K562 (cell line): ENCODE data around the gene MAD1L1. TPM values are rescaled to one million over a fixed set of nuclear protein-coding genes. Genes with fewer than 3 reads are reported as not detected.

Experiments used
- ATAC-seq: fragments of 200-7000 bp; cut with Tn5 transposase; 3 replicates; pipeline ENCODE4 v1.9.1; 2020; ENCODE audit warnings: moderate library complexity
- BruUV-seq: library from RNA; stranded (reverse); fragments of 400-500 nt; replicated peaks from 2 replicates; lab custom pipeline; 2021; lab: Mats Ljungman, UMichigan
- CTCF ChIA-PET: fragments of 300-600 bp; formaldehyde crosslinking; extraction: SDS; loops from one replicate; lab custom pipeline; 2021; ENCODE audit warnings: low intra/inter-chr PET ratio; lab: Yijun Ruan, JAX
- POLR2A ChIA-PET: fragments of 300-600, 350-650 bp; sonication (Branson Sonifier 250); formaldehyde crosslinking; extraction: SDS; loops from one replicate; lab custom pipeline; 2021; ENCODE audit warnings: antibody characterized with exemption, inconsistent platforms; lab: Yijun Ruan, JAX
- DNase-seq, 4 experiments: peaks; one replicate each; pipeline versions ENCODE4 v3.0.0 to v3.0.0-alpha.2; 2011 to 2018; ENCODE audit warnings: low spot score in 3 of 4, mixed read lengths in 3 of 4; ENCODE audit errors: extremely low read depth in 1 of 4
- FAIRE-seq: peaks from 2 replicates; lab custom pipeline; 2011; peaks lifted over from hg19 to GRCh38; lab: Jason Lieb, UNC
- H2AFZ ChIP-seq: 2 replicates; pipeline ENCODE4 v1.6.0; 2011; ENCODE audit warnings: low read depth, low read length, control low read depth, inconsistent platforms
- H3K27ac ChIP-seq: fragments of 200-600 bp; 3 replicates; pipeline ENCODE4 v1.8.0; 2011; ENCODE audit warnings: low read depth, mild to moderate bottlenecking, control low read depth, inconsistent platforms, low read length, moderate library complexity, mixed read lengths; ENCODE audit errors: extremely low read depth
- H3K27me3 ChIP-seq, 2 experiments: fragments of 300-600 bp in 1 of 2; 2 replicates in 1 of 2; 3 replicates in 1 of 2; pipeline versions ENCODE4 v1.6.0 to v1.8.0; 2011; ENCODE audit warnings: inconsistent platforms in 2 of 2, low read length in 2 of 2, mild to moderate bottlenecking in 1 of 2, mixed read lengths in 1 of 2, moderate library complexity in 1 of 2; ENCODE audit not compliant: control insufficient read depth in 2 of 2, insufficient read depth in 2 of 2
- H3K36me3 ChIP-seq: fragments of 300-600 bp; 3 replicates; pipeline ENCODE4 v1.8.0; 2011; ENCODE audit warnings: mild to moderate bottlenecking, low read length, inconsistent platforms; ENCODE audit not compliant: control insufficient read depth, insufficient read depth
- H3K4me1 ChIP-seq, 2 experiments: fragments of 200-600 bp in 1 of 2; replicated peaks in 1 of 2; 2 replicates in 1 of 2; 3 replicates in 1 of 2; pipeline versions ENCODE4 v1.5.1 to v1.8.0; 2011; ENCODE audit warnings: inconsistent platforms in 2 of 2, low read length in 2 of 2, mild to moderate bottlenecking in 1 of 2, mixed read lengths in 1 of 2, moderate library complexity in 1 of 2; ENCODE audit not compliant: control insufficient read depth in 2 of 2, insufficient read depth in 2 of 2
- H3K4me2 ChIP-seq: 2 replicates; pipeline ENCODE4 v1.6.1; 2011; ENCODE audit warnings: low read length, control low read depth, inconsistent platforms, mixed read lengths; ENCODE audit not compliant: insufficient read depth
- H3K4me3 ChIP-seq: fragments of 200-600 bp; sonication (generic), shearing (Covaris generic); 2 replicates; pipeline ENCODE4 v1.5.1; 2016; ENCODE audit warnings: control low read depth, inconsistent platforms
- H3K79me2 ChIP-seq: fragments of 200-600 bp; 3 replicates; pipeline ENCODE4 v1.8.0; 2011; ENCODE audit warnings: low read length, inconsistent platforms; ENCODE audit not compliant: control insufficient read depth, insufficient read depth
- H3K9ac ChIP-seq, 2 experiments: 2 replicates each; pipeline versions ENCODE4 v1.6.0 to v1.6.1; 2011; ENCODE audit warnings: low read depth in 2 of 2, low read length in 2 of 2, control low read depth in 1 of 2, inconsistent platforms in 1 of 2, mild to moderate bottlenecking in 1 of 2, mixed read lengths in 1 of 2; ENCODE audit not compliant: insufficient read depth in 1 of 2
- H3K9me1 ChIP-seq: one replicate; pipeline ENCODE4 v1.6.0; 2011; ENCODE audit warnings: inconsistent platforms, mild to moderate bottlenecking, low read length, moderate library complexity; ENCODE audit not compliant: control insufficient read depth, insufficient read depth
- H3K9me3 ChIP-seq: replicated peaks from 2 replicates; pipeline ENCODE4 v1.5.1; 2011; ENCODE audit warnings: low read depth, low read length, inconsistent platforms; ENCODE audit not compliant: control insufficient read depth, insufficient read depth
- H4K20me1 ChIP-seq: replicated peaks from 2 replicates; pipeline ENCODE4 v1.6.1; 2011; ENCODE audit warnings: low read length, inconsistent platforms, mixed read lengths; ENCODE audit not compliant: control insufficient read depth, insufficient read depth
- CCNT2 ChIP-seq: IDR thresholded peaks from 2 replicates; pipeline ENCODE4 v1.6.1; 2011; ENCODE audit warnings: borderline replicate concordance, low read depth, mild to moderate bottlenecking, moderate library complexity, mixed read lengths, low read length; ENCODE audit not compliant: insufficient read length; ENCODE audit errors: extremely low read depth
- ETS2 ChIP-seq: IDR thresholded peaks from 2 replicates; pipeline ENCODE4 v1.6.1; 2016; ENCODE audit warnings: borderline replicate concordance, missing genetic modification characterization, mild to moderate bottlenecking, moderate library complexity, missing compliant biosample characterization; ENCODE audit not compliant: poor library complexity, severe bottlenecking
- MBD1 ChIP-seq: fragments of 250-450 bp; sonication (Bioruptor Pico); IDR thresholded peaks from 2 replicates; pipeline ENCODE4 v1.8.0; 2022; ENCODE audit warnings: inconsistent platforms
- RBBP5 ChIP-seq: fragments of 200-600 bp; sonication (generic); IDR thresholded peaks from 2 replicates; pipeline ENCODE4 v1.6.1; 2012; ENCODE audit warnings: borderline replicate concordance, mild to moderate bottlenecking, low read length, control low read depth, inconsistent platforms; ENCODE audit not compliant: insufficient read depth, poor library complexity, severe bottlenecking
- SUPT5H ChIP-seq: fragments of 450-650 bp; IDR thresholded peaks from 2 replicates; pipeline ENCODE4 v1.6.1; 2016
- ZBTB5 ChIP-seq: fragments of 450-650 bp; IDR thresholded peaks from 2 replicates; pipeline ENCODE4 v1.6.1; 2017; ENCODE audit warnings: antibody characterized with exemption
- ZNF347 ChIP-seq: fragments of 450-650 bp; formaldehyde crosslinking; IDR thresholded peaks from 2 replicates; pipeline ENCODE4 v1.4.0; 2020; ENCODE audit warnings: low read depth, mild to moderate bottlenecking, moderate library complexity
- ZNF518B ChIP-seq: fragments of 250-450 bp; sonication (Bioruptor Pico); IDR thresholded peaks from 2 replicates; pipeline ENCODE4 v1.5.0; 2021; ENCODE audit warnings: mild to moderate bottlenecking, moderate library complexity
- ZNF668 ChIP-seq: fragments of 250-450 bp; sonication (Bioruptor Pico); IDR thresholded peaks from 2 replicates; pipeline ENCODE4 v1.8.0; 2022; ENCODE audit warnings: mild to moderate bottlenecking, inconsistent platforms
- WGBS: fragments of 100-300 bp; shearing (Covaris generic); methylation state at CpG from one replicate; pipeline ENCODE4 v1.1.6; 2016; ENCODE audit warnings: low coverage, mixed read lengths; ENCODE audit not compliant: insufficient coverage; ENCODE audit errors: missing lambda C conversion rate; 5-methylcytosine and 5-hydroxymethylcytosine counted together
- in situ Hi-C: fragments of 300-500 bp; cut with MboI; formaldehyde crosslinking; loops from 4 replicates; pipeline ENCODE4 v1.15.0; 2018; ENCODE audit warnings: inconsistent platforms, mixed read lengths
- intact Hi-C: fragments of 100-400 bp; cut with micrococcal nuclease; formaldehyde crosslinking; loops from 2 replicates; pipeline ENCODE4 v1.14.2; 2022
- polyA plus RNA-seq, 8 experiments: library from polyadenylated mRNA; depleted of rRNA in 4 of 8; stranded (reverse) in 5 of 8; unstranded in 3 of 8; fragments of >200 nt; fragmentation: Nextera tagmentation in 2 of 8; fragmentation: Illumina TruSeq in 1 of 8; extraction: Ambion mirVana in 2 of 8; extraction: Trizol in 1 of 8; gene quantifications; 2 replicates each; pipeline versions ENCODE4 v1.2.1 to v1.2.3, GENCODE V29; 2011 to 2014; ENCODE audit warnings: inconsistent platforms in 1 of 8, missing spikeins in 1 of 8
- total RNA-seq, 7 experiments: library from RNA; depleted of rRNA in 6 of 7; stranded (reverse); fragments of >200 nt in 6 of 7; fragmentation: Illumina TruSeq in 2 of 7; extraction: Trizol in 2 of 7; gene quantifications; 2 replicates each; pipeline versions ENCODE4 v1.2.1 to v1.2.3, GENCODE V29; 2011 to 2021; ENCODE audit warnings: low replicate concordance in 1 of 7

Gene MAD1L1
- total and polyA plus RNA-seq, 9 of the 15 experiments (the other 6 are each of a cell fraction or from before 2014, with no cell fraction given) = 1.7 to 89.7 (median 18.0) TPM

- no peaks in the 10 kb centered on the region for H3K27me3 ChIP-seq
- DNase-seq (no peak), ATAC-seq (no peak), FAIRE-seq (no peak)
- TF ChIP-seq ZNF347 (CRISPR knock-in tag) (no peak), ZNF518B (CRISPR knock-in tag) (no peak), SUPT5H (no peak), MBD1 (CRISPR knock-in tag) (no peak), ZBTB5 (no peak), CCNT2 (no peak), ETS2 (no peak), ZNF668 (CRISPR knock-in tag) (no peak), RBBP5 (no peak)
- H2AFZ ChIP-seq = no peak overlapping the region
- no peaks in the 10 kb centered on the region; the same call in none of the 2 replicates for H4K20me1 ChIP-seq
- H3K4me1 ChIP-seq = peaks cover 0 to 14% of the 10 kb centered on the region in 2 experiments; a peak in 1 of 5 replicates
- CTCF ChIA-PET = no interaction called here
- no peak overlapping the region for H3K4me3 ChIP-seq
- H3K27ac ChIP-seq = no peak overlapping the region
- POLR2A ChIA-PET = interaction anchor here (2.1 kb wide), 1 partner anchor 9 kb away, joined by 5 read pairs; no protein-coding TSS in a partner anchor
- no peak overlapping the region for H3K9ac ChIP-seq
- peaks cover 65% of the 10 kb centered on the region; the same call in 2 of the 3 replicates for H3K36me3 ChIP-seq
- in situ Hi-C loops = loop anchor here (10.0 kb wide), 1 partner anchor 620 kb away; no protein-coding TSS in a partner anchor
- H3K9me1 ChIP-seq = no peaks in the 10 kb centered on the region
- H3K79me2 ChIP-seq = no peaks in the 10 kb centered on the region
- no TSS peak for BruUV-seq
- no peaks in the 10 kb centered on the region for H3K9me3 ChIP-seq
- no peak overlapping the region for H3K4me2 ChIP-seq
- intact Hi-C loops = loop anchor here (10.0 kb wide), 1 partner anchor 630 kb away; the partner anchor contains the start of gene PSMG3
- WGBS = 96% methylated on average over 11 of the region's 11 CpGs
Measured at GRCh38 chr7:2204446-2204845, 28.3 kb downstream of the MAD1L1 start.
